Heart right ventricle (tissue), 16 donors: ENCODE data around the gene TICAM2. TPM values are rescaled to one million over a fixed set of nuclear protein-coding genes. Genes with fewer than 3 reads are reported as not detected.

Experiments used
- ATAC-seq, 8 donors: fragments of 200-7000 bp; cut with Tn5 transposase; one replicate each; pipeline ENCODE4 v1.9.1; 2020; ENCODE audit warnings: mild to moderate bottlenecking in 8 of 8, moderate library complexity in 8 of 8, moderate number of reproducible peaks in 1 of 8
- DNase-seq, 2 donors: peaks; one replicate each; pipeline ENCODE4 v3.0.0-alpha.2; 2020
- H3K27ac ChIP-seq, 10 donors: fragments of 200-600 bp; sonication (generic) in 2 of 10; one replicate each; pipeline versions ENCODE4 v1.5.0 to v1.8.0; 2020 to 2022; ENCODE audit warnings: mild to moderate bottlenecking in 3 of 10
- H3K27me3 ChIP-seq, 7 donors: fragments of 200-600 bp; one replicate each; pipeline ENCODE4 v1.8.0; 2021 to 2022; ENCODE audit warnings: mild to moderate bottlenecking in 2 of 7
- H3K36me3 ChIP-seq, 9 donors: fragments of 200-600 bp; sonication (generic) in 1 of 9; one replicate each; pipeline versions ENCODE4 v1.5.0 to v1.8.0; 2020 to 2022; ENCODE audit warnings: mild to moderate bottlenecking in 2 of 9
- H3K4me1 ChIP-seq, 9 donors: fragments of 200-600 bp; sonication (generic) in 1 of 9; one replicate each; pipeline versions ENCODE4 v1.5.0 to v1.8.0; 2020 to 2022; ENCODE audit warnings: mild to moderate bottlenecking in 4 of 9
- H3K4me3 ChIP-seq, 10 donors: fragments of 200-600 bp; sonication (generic) in 2 of 10; one replicate each; pipeline versions ENCODE4 v1.5.0 to v1.8.0; 2020 to 2022; ENCODE audit warnings: mild to moderate bottlenecking in 7 of 10, moderate library complexity in 2 of 10
- H3K9me3 ChIP-seq, 11 donors: fragments of 200-600 bp in 10 of 11; sonication (generic) in 2 of 11; one replicate each; pipeline versions ENCODE4 v1.5.0 to v1.8.0; 2013 to 2022; ENCODE audit warnings: mild to moderate bottlenecking in 2 of 11, control low read depth in 1 of 11, moderate library complexity in 1 of 11
- CTCF ChIP-seq, 9 donors: fragments of 200-600 bp; sonication (generic) in 2 of 9; IDR thresholded peaks; one replicate each; pipeline versions ENCODE4 v1.5.0 to v1.8.0; 2021 to 2022; ENCODE audit warnings: antibody characterized with exemption in 9 of 9, mild to moderate bottlenecking in 5 of 9, moderate library complexity in 1 of 9
- WGBS, 2 donors: extraction: QIAGEN DNeasy Blood & Tissue Kit; methylation state at CpG; one replicate each; pipeline ENCODE4 v1.1.7; 2013; ENCODE audit warnings: inconsistent platforms in 1 of 2; 5-methylcytosine and 5-hydroxymethylcytosine counted together
- intact Hi-C, 10 donors: fragments of 100-400 bp; cut with DNase I; formaldehyde crosslinking; loops; one replicate each; pipeline versions ENCODE4 v1.11.1 to v1.14.2; 2022
- polyA plus RNA-seq, 2 donors: library from polyadenylated mRNA; stranded (reverse); fragments of 200-250 nt; gene quantifications; one replicate each; pipeline ENCODE4 v1.2.3, GENCODE V29; 2013
- total RNA-seq, 10 donors: library from RNA; stranded (reverse); fragmentation: NEBNext Ultra II Directional in 3 of 10; extraction: Animal tissue kit (Norgen Biotek cat#: 25700) in 3 of 10; gene quantifications; one replicate each; pipeline versions ENCODE4 v1.2.1 to v1.2.4, GENCODE V29; 2021 to 2023
- donor health status: Arrhythmogenic right ventricular cardiomyopathy.
- donor health status: ischemic (EF 13 %, LVEDD 7.1; RV severe dilation, severe dysfunction).
- donor health status: healthy with polysubstance abuse.
- donor health status: DM: no; HTN: yes; CAD: no.
- donor health status: DM: no; HTN: no; CAD: no.
- donor health status: ischemic (EF 25% LVEDD 6.9; RV normal size, moderate dysfunction).
- donor health status: ischemic (EF 25% LVEDD 5.7; RV mildly dilated, moderate dysfunction).
- donor health status: healthy.
- donor health status: DM: yes; HTN: yes; CAD: no.
- donor health status: Ischemic cardiomyopathy.
- donor health status: ischemic (EF 35%, LVEDD 5.7; RV mildly dilated, moderate dysfunction).
- donor health status: nonischemic (EF 11% LVEDD 7.7; RV severe dilation, severe dysfunction).
- donor health status: DM: yes; HTN: yes; CAD: no.
- donor health status: PGD.
- donor health status: ischemic (EF 29% LVEDD 5.4; RV normal size, mild dysfunction).
- donor health status: nonischemic (EF 23%, LVEDD 6.1; RV moderate dilation, normal function).

Gene TICAM2
- total and polyA plus RNA-seq, 12 donors = 1.2 to 4.4 (median 1.9) TPM

GRCh38 chr5:115551415-115551814 is 50.9 kb downstream of the TICAM2 start:
- no peaks in the 10 kb centered on the region for H3K27me3 ChIP-seq
- intact Hi-C loops = loop anchor here in 1 of 10 donors (10.0 kb wide), 1 partner anchor 157 kb away; no protein-coding TSS in a partner anchor
- H3K4me1 ChIP-seq = no peaks in the 10 kb centered on the region
- no peaks in the 10 kb centered on the region for H3K36me3 ChIP-seq
- peaks cover 0 to under 1% (median 0%) of the 10 kb centered on the region in 11 donors for H3K9me3 ChIP-seq
- ATAC-seq (peak in 6 of 8 donors; percentile 21 to 61 (median 34)), DNase-seq (no peak)
- WGBS, 2 donors = 62 to 73% methylated on average over 4 of the region's 4 CpGs
- H3K27ac ChIP-seq = no peak overlapping the region
- no peak overlapping the region for H3K4me3 ChIP-seq
- no peak for TF ChIP-seq CTCF (IDR thresholded peaks at IDR 0.05)

- WGBS, 2 donors = 76 to 84% methylated on average over 3 of the region's 3 CpGs
- no peaks in the 10 kb centered on the region for H3K27me3 ChIP-seq
- H3K36me3 ChIP-seq = no peaks in the 10 kb centered on the region
- H3K4me3 ChIP-seq = no peak overlapping the region
- H3K27ac ChIP-seq = no peak overlapping the region
- DNase-seq = no peak
- peaks cover 0 to 4% (median 0%) of the 10 kb centered on the region in 9 donors for H3K4me1 ChIP-seq
- peaks cover 0 to 15% (median 2%) of the 10 kb centered on the region in 11 donors for H3K9me3 ChIP-seq
- peak in 4 of 9 donors; percentile 15 to 32 (median 27) for TF ChIP-seq CTCF (IDR thresholded peaks at IDR 0.05)
- intact Hi-C loops = loop anchor here in 3 of 10 donors (10.0 kb wide), 2 partner anchors 76 to 164 kb away; partner anchors contain the start of gene TMED7 (in 1 of the 3)
- ATAC-seq = no peak
Observed at GRCh38 chr5:115549154-115549553, 53.1 kb downstream of the TICAM2 start.

GRCh38 chr5:115548683-115549082 is 53.6 kb downstream of the TICAM2 start:
- WGBS, 2 donors = 93% methylated on average over 4 of the region's 4 CpGs
- TF ChIP-seq CTCF (IDR thresholded peaks at IDR 0.05) = no peak
- intact Hi-C loops = loop anchor here in 3 of 10 donors (10.0 kb wide), 2 partner anchors 76 to 164 kb away; partner anchors contain the start of gene TMED7 (in 1 of the 3)

GRCh38 chr5:115545351-115545882 is 56.9 kb downstream of the TICAM2 start:
- intact Hi-C loops = loop anchor here in 4 of 10 donors (2.0 to 10.0 kb wide), 3 partner anchors 79 to 161 kb away; partner anchors contain the start of gene TMED7 (in 1 of the 4)
- no peaks in the 10 kb centered on the region for H3K27me3 ChIP-seq
- peaks cover 0 to 26% (median 0%) of the 10 kb centered on the region in 9 donors for H3K36me3 ChIP-seq
- peaks cover 0 to 15% (median 2%) of the 10 kb centered on the region in 11 donors for H3K9me3 ChIP-seq
- WGBS, 2 donors = 97 to 98% methylated on average over 9 of the region's 9 CpGs
- ATAC-seq (no peak), DNase-seq (no peak)
- H3K27ac ChIP-seq = peak overlapping the region in 9 of 10 donors; percentile 3 to 99 (median 68)
- no peak for TF ChIP-seq CTCF (IDR thresholded peaks at IDR 0.05)
- peak overlapping the region in 7 of 10 donors; percentile 15 to 96 (median 84) for H3K4me3 ChIP-seq
- H3K4me1 ChIP-seq = peaks cover 0 to 36% (median 25%) of the 10 kb centered on the region in 9 donors

More at GRCh38 chr5:115548683-115549082, 53.6 kb downstream of the TICAM2 start:
- DNase-seq = no peak
- peaks cover 0 to 4% (median 0%) of the 10 kb centered on the region in 9 donors for H3K4me1 ChIP-seq
- H3K36me3 ChIP-seq = no peaks in the 10 kb centered on the region
- H3K9me3 ChIP-seq = peaks cover 0 to 15% (median 2%) of the 10 kb centered on the region in 11 donors
- H3K27me3 ChIP-seq = no peaks in the 10 kb centered on the region
- no peak overlapping the region for H3K27ac ChIP-seq
- no peak overlapping the region for H3K4me3 ChIP-seq
- ATAC-seq = no peak
